SK-N-SH treated with all-trans-retinoic acid at 6 μM for 48 hours (cell line): Measurements from ENCODE around the gene CAMSAP3.

Experiments
- ATAC-seq: fragments of 200-7000 bp; cut with Tn5 transposase; 3 replicates; pipeline ENCODE4 v1.9.1; 2020; ENCODE audit warnings: mild to moderate bottlenecking, moderate library complexity
- BACH2 ChIP-seq: fragments of 250-450 bp; sonication (Bioruptor Pico); IDR thresholded peaks from 2 replicates; pipeline ENCODE4 v1.9.0; 2021; ENCODE audit warnings: mild to moderate bottlenecking, borderline replicate concordance
- CREB5 ChIP-seq: fragments of 250-450 bp; sonication (Bioruptor Pico); IDR thresholded peaks from 2 replicates; pipeline ENCODE4 v1.5.1; 2020; ENCODE audit warnings: low read depth, mild to moderate bottlenecking, moderate library complexity
- CSDC2 ChIP-seq: fragments of 250-450 bp; sonication (Bioruptor Pico); IDR thresholded peaks from 2 replicates; pipeline ENCODE4 v1.5.0; 2020; ENCODE audit warnings: mild to moderate bottlenecking, moderate library complexity
- CSRNP3 ChIP-seq: fragments of 250-450 bp; sonication (Bioruptor Pico); IDR thresholded peaks from 2 replicates; pipeline ENCODE4 v1.5.1; 2021; ENCODE audit warnings: mild to moderate bottlenecking, moderate library complexity
- ESRRG ChIP-seq: fragments of 250-450 bp; sonication (Bioruptor Pico); IDR thresholded peaks from 2 replicates; pipeline ENCODE4 v1.6.1; 2021; ENCODE audit warnings: mild to moderate bottlenecking
- GLIS3 ChIP-seq: fragments of 250-450 bp; sonication (Bioruptor Pico); IDR thresholded peaks from 2 replicates; pipeline ENCODE4 v1.5.0; 2020; ENCODE audit warnings: mild to moderate bottlenecking, moderate library complexity
- ISL1 ChIP-seq: fragments of 250-450 bp; sonication (Bioruptor Pico); IDR thresholded peaks from 2 replicates; pipeline ENCODE4 v2.1.2; 2022; ENCODE audit warnings: mild to moderate bottlenecking, moderate library complexity
- OSR1 ChIP-seq: fragments of 250-450 bp; sonication (Bioruptor Pico); IDR thresholded peaks from 2 replicates; pipeline ENCODE4 v1.8.0; 2022; ENCODE audit warnings: moderate library complexity, mild to moderate bottlenecking, inconsistent platforms
- PATZ1 ChIP-seq: fragments of 250-450 bp; sonication (Bioruptor Pico); IDR thresholded peaks from 2 replicates; pipeline ENCODE4 v1.8.0; 2020; ENCODE audit warnings: mild to moderate bottlenecking, moderate library complexity, borderline replicate concordance
- POU6F1 ChIP-seq: fragments of 250-450 bp; sonication (Bioruptor Pico); IDR thresholded peaks from 2 replicates; pipeline ENCODE4 v1.8.0; 2021; ENCODE audit warnings: low read depth, mild to moderate bottlenecking, moderate library complexity, borderline replicate concordance
- PPARA ChIP-seq: fragments of 250-450 bp; sonication (Bioruptor Pico); IDR thresholded peaks from 2 replicates; pipeline ENCODE4 v1.5.0; 2020; ENCODE audit warnings: mild to moderate bottlenecking, borderline replicate concordance
- RARB ChIP-seq: fragments of 250-450 bp; sonication (Bioruptor Pico); IDR thresholded peaks from 2 replicates; pipeline ENCODE4 v1.8.0; 2021; ENCODE audit warnings: mild to moderate bottlenecking, moderate library complexity
- SNAI2 ChIP-seq: fragments of 250-450 bp; sonication (Bioruptor Pico); IDR thresholded peaks from 2 replicates; pipeline ENCODE4 v1.5.0; 2020; ENCODE audit warnings: mild to moderate bottlenecking, moderate library complexity
- TCF4 ChIP-seq: fragments of 250-450 bp; sonication (Bioruptor Pico); IDR thresholded peaks from 2 replicates; pipeline ENCODE4 v1.8.0; 2021; ENCODE audit warnings: mild to moderate bottlenecking, moderate library complexity, borderline replicate concordance
- TOX ChIP-seq: fragments of 250-450 bp; sonication (Bioruptor Pico); IDR thresholded peaks from 2 replicates; pipeline ENCODE4 v1.8.0; 2021; ENCODE audit warnings: mild to moderate bottlenecking, moderate library complexity, borderline replicate concordance
- TSHZ2 ChIP-seq: fragments of 250-450 bp; sonication (Bioruptor Pico); IDR thresholded peaks from 2 replicates; pipeline ENCODE4 v1.5.0; 2020; ENCODE audit warnings: mild to moderate bottlenecking, moderate library complexity
- ZC3H10 ChIP-seq: fragments of 250-450 bp; sonication (Bioruptor Pico); IDR thresholded peaks from 2 replicates; pipeline ENCODE4 v1.5.1; 2021; ENCODE audit warnings: mild to moderate bottlenecking, moderate library complexity
- ZFP3 ChIP-seq: fragments of 250-450 bp; sonication (Bioruptor Pico); IDR thresholded peaks from 2 replicates; pipeline ENCODE4 v1.5.0; 2020; ENCODE audit warnings: mild to moderate bottlenecking, moderate library complexity
- ZFP30 ChIP-seq: fragments of 450-650 bp; formaldehyde crosslinking; IDR thresholded peaks from 2 replicates; pipeline ENCODE4 v1.5.0; 2022; ENCODE audit warnings: mild to moderate bottlenecking, moderate library complexity
- ZNF565 ChIP-seq: fragments of 450-650 bp; formaldehyde crosslinking; conservative IDR thresholded peaks from 2 replicates; pipeline ENCODE4 v1.5.0; 2020; ENCODE audit warnings: low read depth, mild to moderate bottlenecking, moderate library complexity
- ZNF70 ChIP-seq: fragments of 450-650 bp; formaldehyde crosslinking; IDR thresholded peaks from 2 replicates; pipeline ENCODE4 v1.5.0; 2020; ENCODE audit warnings: mild to moderate bottlenecking, moderate library complexity
- ZNF8 ChIP-seq: fragments of 450-650 bp; formaldehyde crosslinking; IDR thresholded peaks from 2 replicates; pipeline ENCODE4 v1.5.0; 2020; ENCODE audit warnings: mild to moderate bottlenecking, moderate library complexity

CAMSAP3 gene

GRCh38 chr19:7549429-7550148 is 46.1 kb upstream of the CAMSAP3 start:
- ATAC-seq, result no peak
- no peak for TF ChIP-seq ZFP30 (CRISPR knock-in tag)
- no peak for TF ChIP-seq SNAI2
- no peak for TF ChIP-seq BACH2 (CRISPR knock-in tag)
- TF ChIP-seq ISL1, result no peak
- no peak for TF ChIP-seq ZC3H10 (CRISPR knock-in tag)
- no peak for TF ChIP-seq ESRRG (CRISPR knock-in tag)
- no peak for TF ChIP-seq ZNF70 (CRISPR knock-in tag)
- TF ChIP-seq CSRNP3 (CRISPR knock-in tag), result no peak
- no peak for TF ChIP-seq GLIS3 (CRISPR knock-in tag)
- TF ChIP-seq ZNF8 (CRISPR knock-in tag), result no peak
- no peak for TF ChIP-seq PATZ1 (CRISPR knock-in tag)
- TF ChIP-seq OSR1 (CRISPR knock-in tag), result no peak
- TF ChIP-seq CREB5 (CRISPR knock-in tag), result no peak
- TF ChIP-seq RARB (CRISPR knock-in tag), result no peak
- TF ChIP-seq ZNF565 (CRISPR knock-in tag), result no peak
- TF ChIP-seq POU6F1 (CRISPR knock-in tag), result no peak
- no peak for TF ChIP-seq TSHZ2 (CRISPR knock-in tag)
- TF ChIP-seq, all 23 proteins: peak for 0

GRCh38 chr19:7550169-7550770 is 45.4 kb upstream of the CAMSAP3 start:
- ATAC-seq, result no peak

More at GRCh38 chr19:7550169-7550770, 45.4 kb upstream of the CAMSAP3 start:
- no peak for TF ChIP-seq ZNF565 (CRISPR knock-in tag)
- no peak for TF ChIP-seq PPARA (CRISPR knock-in tag)
- TF ChIP-seq ESRRG (CRISPR knock-in tag), result no peak
- TF ChIP-seq CSDC2 (CRISPR knock-in tag), result no peak
- no peak for TF ChIP-seq GLIS3 (CRISPR knock-in tag)
- TF ChIP-seq ISL1, result no peak
- TF ChIP-seq ZFP3 (CRISPR knock-in tag), result no peak
- TF ChIP-seq PATZ1 (CRISPR knock-in tag), result no peak
- no peak for TF ChIP-seq SNAI2
- no peak for TF ChIP-seq CSRNP3 (CRISPR knock-in tag)
- TF ChIP-seq TOX (CRISPR knock-in tag), result no peak
- TF ChIP-seq ZNF70 (CRISPR knock-in tag), result no peak
- no peak for TF ChIP-seq BACH2 (CRISPR knock-in tag)
- TF ChIP-seq POU6F1 (CRISPR knock-in tag), result no peak
- no peak for TF ChIP-seq CREB5 (CRISPR knock-in tag)
- TF ChIP-seq TCF4 (CRISPR knock-in tag), result no peak
